ENCODE results near the gene RAB7A.
"Not testable (repeated sequence)": the region's sequence is repeated elsewhere in the genome, so short reads cannot be mapped to it uniquely, and the experiment has no call there.

RAB7A gene

GRCh38 chr3:128814519-128815317 lies 88.7 kb downstream of the RAB7A start:
- DNase-seq (ENCODE audit: insufficient read length, low spot score) (no peak), FAIRE-seq (no peak)

- FAIRE-seq (no peak), DNase-seq (ENCODE audit: insufficient read length, low spot score) (no peak)
Observed at GRCh38 chr3:128815318-128816064, 89.5 kb downstream of the RAB7A start.

GRCh38 chr3:128818186-128818787 lies 92.3 kb downstream of the RAB7A start:
- FAIRE-seq = no peak
- no peak for DNase-seq (ENCODE audit: insufficient read length, low spot score)

GRCh38 chr3:128820252-128820839 lies 94.4 kb downstream of the RAB7A start:
- DNase-seq (ENCODE audit: insufficient read length, low spot score) = no peak
- no peak for FAIRE-seq

- FAIRE-seq = no peak
Observed at GRCh38 chr3:128823008-128823407, 97.0 kb downstream of the RAB7A start.

GRCh38 chr3:128823631-128824030 lies 97.6 kb downstream of the RAB7A start:
- FAIRE-seq = no peak
- no peak for DNase-seq (ENCODE audit: insufficient read length, low spot score)

More at GRCh38 chr3:128823008-128823407, 97.0 kb downstream of the RAB7A start:
- no peak for DNase-seq (ENCODE audit: insufficient read length, low spot score)

GRCh38 chr3:128824132-128824850 lies 98.3 kb downstream of the RAB7A start:
- no peak for DNase-seq (ENCODE audit: insufficient read length, low spot score)
- no peak for FAIRE-seq

- FAIRE-seq (no peak), DNase-seq (ENCODE audit: insufficient read length, low spot score) (no peak)
Observed at GRCh38 chr3:128825117-128825725, 99.2 kb downstream of the RAB7A start.

GRCh38 chr3:128829087-128829486 lies 103.1 kb downstream of the RAB7A start:
- DNase-seq (ENCODE audit: insufficient read length, low spot score); FAIRE-seq: not testable (repeated sequence)

- not testable (repeated sequence) for DNase-seq (ENCODE audit: insufficient read length, low spot score); FAIRE-seq
Observed at GRCh38 chr3:128829925-128830625, 104.1 kb downstream of the RAB7A start.

GRCh38 chr3:128830762-128831161 lies 104.8 kb downstream of the RAB7A start:
- FAIRE-seq; DNase-seq (ENCODE audit: insufficient read length, low spot score): not testable (repeated sequence)

GRCh38 chr3:128832979-128833378 lies 107.0 kb downstream of the RAB7A start:
- FAIRE-seq; DNase-seq (ENCODE audit: insufficient read length, low spot score): not testable (repeated sequence)

GRCh38 chr3:128835096-128835495 lies 109.1 kb downstream of the RAB7A start:
- DNase-seq (ENCODE audit: insufficient read length, low spot score) (no peak), FAIRE-seq (no peak)

GRCh38 chr3:128841926-128842920 lies 116.2 kb downstream of the RAB7A start:
- no peak for DNase-seq (ENCODE audit: insufficient read length, low spot score)
- FAIRE-seq = no peak

- DNase-seq (ENCODE audit: insufficient read length, low spot score) (no peak), FAIRE-seq (no peak)
Observed at GRCh38 chr3:128844502-128844901, 118.5 kb downstream of the RAB7A start.

GRCh38 chr3:128845119-128845777 lies 119.3 kb downstream of the RAB7A start:
- FAIRE-seq = no peak
- no peak for DNase-seq (ENCODE audit: insufficient read length, low spot score)

- peak; percentile 70 for FAIRE-seq
- DNase-seq (ENCODE audit: insufficient read length, low spot score) = peak; percentile 85
Observed at GRCh38 chr3:128845778-128846485, 119.9 kb downstream of the RAB7A start.

Measured in GM19239 (cell line).